ENCODE results near the gene RASD1. TPM values are rescaled to one million over a fixed set of nuclear protein-coding genes. Genes with fewer than 3 reads are reported as not detected.

Gene RASD1
- total RNA-seq, 2 experiments from 2014 or later: 0.18 to 0.21 TPM

DNA sequence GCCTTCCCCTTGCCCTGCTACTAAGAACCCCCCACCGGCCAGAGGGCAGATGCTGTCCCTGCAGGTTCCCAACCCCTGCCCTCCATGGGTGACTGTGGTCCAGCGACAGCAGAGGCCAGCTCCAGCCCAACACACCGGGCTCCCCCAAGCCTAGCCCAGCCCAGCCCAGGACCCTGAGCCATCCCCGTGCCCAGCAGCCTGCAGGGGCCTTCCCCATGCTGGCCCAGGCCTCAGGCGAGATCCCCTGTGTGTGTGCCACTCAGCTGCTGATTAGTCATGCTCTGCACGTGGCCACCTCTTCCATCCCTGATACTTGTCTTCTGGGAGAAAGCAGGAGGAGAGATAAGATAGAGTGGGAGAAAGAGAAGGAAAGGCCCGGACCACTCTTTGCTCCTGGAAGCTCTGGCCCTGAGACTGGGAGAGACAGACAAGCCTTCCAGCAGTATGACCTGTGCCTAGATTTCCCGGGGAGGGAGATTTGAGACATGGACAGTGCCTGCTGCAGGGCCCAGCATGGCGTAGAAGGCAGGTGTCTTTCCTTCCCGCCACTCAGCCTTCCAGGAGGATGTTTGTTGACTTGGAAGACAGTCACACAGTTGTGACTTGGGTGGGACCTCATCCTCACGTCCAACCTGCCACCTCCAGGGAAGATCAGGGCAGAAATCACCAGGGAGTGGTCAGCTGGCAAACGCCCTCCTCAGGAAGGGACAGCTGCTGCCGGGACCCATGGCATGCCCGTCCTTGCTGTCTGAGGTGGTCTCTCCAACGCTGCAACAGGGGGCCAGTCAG, 41.3 kb upstream of the RASD1 start:
- no peak overlapping the region for H3K4me3 Mint-ChIP-seq
- intact Hi-C loops (cut with DNase I, micrococcal nuclease): no loop called here
- CTCF ChIA-PET: no interaction called here
- H3K4me1 Mint-ChIP-seq: no peaks in the 10 kb centered on the region
- POLR2A ChIA-PET: interaction anchor here (0.6 kb wide), 1 partner anchor 511 kb away, joined by 3 read pairs; no protein-coding TSS in a partner anchor
- H3K27ac Mint-ChIP-seq: no peak overlapping the region
- no peaks in the 10 kb centered on the region for H3K9me3 Mint-ChIP-seq (ENCODE audit: low read depth)
- H3K36me3 Mint-ChIP-seq (ENCODE audit: low read depth): no peaks in the 10 kb centered on the region
- H3K27me3 Mint-ChIP-seq: no peaks in the 10 kb centered on the region
- ATAC-seq (no peak), DNase-seq (no peak)

DNA sequence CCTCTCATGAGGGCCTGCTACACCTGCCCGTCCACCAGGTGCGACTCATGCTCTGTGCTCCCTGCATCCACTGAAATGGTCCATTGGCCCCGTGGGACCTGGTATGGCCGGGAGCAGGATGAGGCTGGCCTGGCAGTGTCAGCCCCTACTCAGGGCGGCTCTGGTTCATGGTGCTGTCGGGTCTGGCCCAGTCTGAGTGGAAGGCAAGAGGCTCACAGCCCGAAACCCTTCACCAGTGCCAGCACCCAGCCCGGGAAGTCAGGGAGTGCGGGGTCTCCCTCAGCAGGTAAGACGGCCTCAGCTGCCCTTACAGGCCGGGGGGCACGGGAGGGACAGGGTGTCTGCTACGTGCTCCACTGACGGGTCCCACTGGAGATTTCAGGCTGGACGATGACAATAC, 40.5 kb upstream of the RASD1 start:
- Mint-ChIP-seq H3K36me3 (ENCODE audit: low read depth) (no peaks in the 10 kb centered on the region), H3K4me1 (no peaks in the 10 kb centered on the region), H3K27ac (no peak overlapping the region), H3K9me3 (ENCODE audit: low read depth) (no peaks in the 10 kb centered on the region), H3K27me3 (no peaks in the 10 kb centered on the region), H3K4me3 (no peak overlapping the region)
- intact Hi-C loops (cut with DNase I, micrococcal nuclease): no loop called here
- ChIA-PET POLR2A (no interaction called here), CTCF (no interaction called here)
- no peak for ATAC-seq
- DNase-seq: no peak

DNA sequence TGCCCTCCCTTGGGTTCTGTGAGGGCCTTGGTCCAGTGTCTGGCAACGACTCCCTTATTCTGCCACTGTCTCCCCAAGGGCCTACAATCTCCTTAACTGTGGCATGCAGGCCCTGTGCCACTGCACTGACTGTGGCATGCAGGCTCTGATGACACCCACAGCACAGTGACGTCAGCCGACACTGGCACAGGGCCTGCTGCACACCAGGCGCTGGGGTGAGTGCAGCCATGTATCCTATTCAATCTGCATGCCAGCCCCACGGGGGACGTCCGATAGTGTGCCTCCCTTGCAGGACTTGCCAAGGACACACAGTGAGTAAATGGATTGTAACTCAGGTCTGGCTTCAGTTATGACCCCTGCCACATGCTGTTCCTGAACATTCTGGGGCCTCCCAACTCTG, 39.8 kb upstream of the RASD1 start:
- intact Hi-C loops (cut with DNase I, micrococcal nuclease): no loop called here
- DNase-seq (no peak), ATAC-seq (no peak)
- no peak overlapping the region for H3K27ac Mint-ChIP-seq
- POLR2A ChIA-PET: no interaction called here
- H3K4me3 Mint-ChIP-seq: no peak overlapping the region
- no peaks in the 10 kb centered on the region for H3K4me1 Mint-ChIP-seq
- no peaks in the 10 kb centered on the region for H3K36me3 Mint-ChIP-seq (ENCODE audit: low read depth)
- no peaks in the 10 kb centered on the region for H3K27me3 Mint-ChIP-seq
- CTCF ChIA-PET: interaction anchor here (0.7 kb wide), 1 partner anchor 39 kb away, joined by 3 read pairs; no protein-coding TSS in a partner anchor
- no peaks in the 10 kb centered on the region for H3K9me3 Mint-ChIP-seq (ENCODE audit: low read depth)

DNA sequence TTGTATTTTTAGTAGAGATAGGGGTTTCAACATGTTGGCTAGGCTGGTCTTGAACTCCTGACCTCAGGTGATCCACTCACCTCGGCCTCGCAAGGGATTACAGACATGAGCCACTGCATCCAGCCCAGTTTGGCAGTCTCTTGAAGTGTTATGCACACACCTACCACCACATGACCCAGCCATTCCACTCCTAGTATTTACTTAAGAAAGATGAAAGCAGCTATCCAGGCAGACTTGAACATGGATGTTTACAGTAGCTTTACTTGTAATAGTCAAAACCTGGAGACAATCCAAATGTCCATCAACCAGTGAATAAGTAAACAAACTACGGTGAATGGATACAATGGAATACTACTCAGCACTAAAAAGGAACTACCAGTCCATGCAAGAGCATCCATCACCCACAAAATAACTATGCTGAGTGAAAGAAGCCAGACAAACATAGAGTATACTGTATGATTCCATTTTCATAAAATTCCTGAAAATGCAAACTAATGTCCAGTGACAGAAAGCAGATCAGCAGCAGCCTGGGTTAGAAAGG, 37.8 kb upstream of the RASD1 start:
- Mint-ChIP-seq H3K9me3 (ENCODE audit: low read depth) (no peaks in the 10 kb centered on the region), H3K27ac (no peak overlapping the region), H3K4me3 (no peak overlapping the region), H3K4me1 (no peaks in the 10 kb centered on the region), H3K27me3 (no peaks in the 10 kb centered on the region), H3K36me3 (ENCODE audit: low read depth) (no peaks in the 10 kb centered on the region)
- CTCF ChIA-PET: no interaction called here
- DNase-seq (no peak), ATAC-seq (no peak)
- POLR2A ChIA-PET: no interaction called here
- intact Hi-C loops (cut with DNase I, micrococcal nuclease): no loop called here

DNA sequence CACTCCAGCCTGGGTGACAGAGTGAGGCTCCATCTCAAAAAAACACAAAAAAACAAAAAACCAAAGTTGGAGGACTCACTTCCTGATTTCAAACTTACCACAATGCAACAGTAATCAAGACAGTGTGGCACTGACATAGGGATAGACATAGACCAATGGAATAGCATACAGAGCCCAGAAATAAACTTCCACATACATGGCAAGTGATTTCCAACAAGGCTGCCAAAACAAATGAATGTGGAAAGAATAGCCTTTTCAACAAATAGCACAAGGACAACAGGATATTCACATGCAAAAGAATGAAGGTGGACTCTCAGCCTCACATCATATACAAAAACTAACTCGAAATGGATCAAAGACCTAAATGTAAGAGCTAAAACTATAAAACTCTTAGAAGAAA, 36.8 kb upstream of the RASD1 start:
- no peak for ATAC-seq
- POLR2A ChIA-PET: no interaction called here
- Mint-ChIP-seq H3K27ac (no peak overlapping the region), H3K9me3 (ENCODE audit: low read depth) (no peaks in the 10 kb centered on the region), H3K27me3 (no peaks in the 10 kb centered on the region), H3K4me3 (no peak overlapping the region), H3K36me3 (ENCODE audit: low read depth) (no peaks in the 10 kb centered on the region), H3K4me1 (no peaks in the 10 kb centered on the region)
- intact Hi-C loops (cut with DNase I, micrococcal nuclease): no loop called here
- CTCF ChIA-PET: no interaction called here
- DNase-seq: no peak

DNA sequence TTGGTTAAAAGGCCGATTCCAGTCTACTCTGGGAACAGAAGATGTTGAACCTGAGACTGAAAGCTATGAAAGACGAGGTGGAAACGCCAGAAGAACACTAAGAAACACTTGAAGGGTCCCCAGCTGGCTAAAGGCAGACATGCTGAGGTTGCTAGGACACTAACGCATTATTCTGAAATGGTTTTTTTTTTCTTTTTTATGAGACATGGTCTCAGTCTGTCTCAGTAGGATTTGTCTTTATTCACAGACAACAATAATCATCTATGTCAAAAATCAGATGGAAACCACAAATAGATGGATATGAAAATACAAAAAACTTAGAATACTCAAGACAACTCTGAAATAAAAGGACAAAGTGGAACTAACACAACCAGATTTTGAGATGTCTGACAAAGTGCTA, 35.0 kb upstream of the RASD1 start:
- POLR2A ChIA-PET: no interaction called here
- no peak for ATAC-seq

DNA sequence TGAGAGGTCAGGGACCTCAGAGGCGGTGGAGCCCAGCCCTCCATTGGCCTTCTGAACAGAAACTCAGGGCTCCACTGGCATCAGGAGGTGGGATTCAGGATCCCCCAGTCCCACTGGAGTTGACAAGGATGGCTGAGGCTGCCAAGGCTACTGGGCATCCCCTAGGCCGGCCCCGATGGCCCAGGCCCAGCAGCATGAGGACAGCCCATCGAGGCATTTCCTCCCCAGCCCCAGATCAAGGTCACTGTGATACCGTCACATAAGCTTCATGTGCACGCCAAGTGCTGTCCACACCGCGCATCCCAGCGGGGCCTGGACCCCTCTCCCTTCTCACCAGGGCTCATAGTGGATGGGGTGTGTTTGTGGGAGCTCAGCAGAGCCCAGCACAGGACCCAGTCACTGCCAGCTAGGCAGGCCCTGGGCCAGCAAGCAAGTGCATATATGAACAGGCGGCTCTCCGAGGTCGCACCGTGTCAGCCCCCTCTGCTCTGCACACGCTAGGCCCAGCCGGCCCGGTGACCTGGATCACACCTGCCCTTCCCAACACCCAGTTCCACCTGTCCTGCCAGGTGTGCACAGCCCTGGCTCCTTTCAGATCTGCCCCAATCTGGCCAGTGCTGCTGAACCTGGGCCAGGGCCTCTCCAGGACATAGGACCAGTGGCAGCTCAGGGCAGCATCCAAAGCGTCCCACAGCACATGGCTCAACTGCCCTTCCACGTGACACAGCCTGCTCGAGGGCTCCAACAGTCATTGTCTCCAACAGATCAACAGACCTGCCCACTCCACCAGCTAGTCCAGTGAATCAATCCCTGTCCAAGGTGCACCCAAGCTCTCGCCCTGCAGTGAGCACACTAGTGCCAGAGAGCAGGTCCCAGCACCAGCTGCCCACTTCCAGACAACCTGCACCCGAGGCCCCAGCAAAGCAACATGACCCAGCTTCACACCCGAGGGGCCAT, 32.8 kb upstream of the RASD1 start:
- H3K4me1 Mint-ChIP-seq: no peaks in the 10 kb centered on the region
- no peaks in the 10 kb centered on the region for H3K27me3 Mint-ChIP-seq
- intact Hi-C loops (cut with DNase I, micrococcal nuclease): no loop called here
- H3K4me3 Mint-ChIP-seq: no peak overlapping the region
- ATAC-seq (no peak), DNase-seq (no peak)
- CTCF ChIA-PET: no interaction called here
- no peak overlapping the region for H3K27ac Mint-ChIP-seq
- no peaks in the 10 kb centered on the region for H3K36me3 Mint-ChIP-seq (ENCODE audit: low read depth)
- H3K9me3 Mint-ChIP-seq (ENCODE audit: low read depth): no peaks in the 10 kb centered on the region
- POLR2A ChIA-PET: no interaction called here

More for the DNA sequence above, 35.0 kb upstream of the RASD1 start:
- intact Hi-C loops (cut with DNase I, micrococcal nuclease): no loop called here
- no peaks in the 10 kb centered on the region for H3K4me1 Mint-ChIP-seq
- CTCF ChIA-PET: interaction anchor here (0.7 to 1.2 kb wide), 2 partner anchors 27 to 98 kb away, joined by 3 to 6 read pairs; no protein-coding TSS in a partner anchor
- DNase-seq: no peak
- no peaks in the 10 kb centered on the region for H3K9me3 Mint-ChIP-seq (ENCODE audit: low read depth)
- H3K4me3 Mint-ChIP-seq: no peak overlapping the region
- no peak overlapping the region for H3K27ac Mint-ChIP-seq
- H3K36me3 Mint-ChIP-seq (ENCODE audit: low read depth): no peaks in the 10 kb centered on the region
- no peaks in the 10 kb centered on the region for H3K27me3 Mint-ChIP-seq

DNA sequence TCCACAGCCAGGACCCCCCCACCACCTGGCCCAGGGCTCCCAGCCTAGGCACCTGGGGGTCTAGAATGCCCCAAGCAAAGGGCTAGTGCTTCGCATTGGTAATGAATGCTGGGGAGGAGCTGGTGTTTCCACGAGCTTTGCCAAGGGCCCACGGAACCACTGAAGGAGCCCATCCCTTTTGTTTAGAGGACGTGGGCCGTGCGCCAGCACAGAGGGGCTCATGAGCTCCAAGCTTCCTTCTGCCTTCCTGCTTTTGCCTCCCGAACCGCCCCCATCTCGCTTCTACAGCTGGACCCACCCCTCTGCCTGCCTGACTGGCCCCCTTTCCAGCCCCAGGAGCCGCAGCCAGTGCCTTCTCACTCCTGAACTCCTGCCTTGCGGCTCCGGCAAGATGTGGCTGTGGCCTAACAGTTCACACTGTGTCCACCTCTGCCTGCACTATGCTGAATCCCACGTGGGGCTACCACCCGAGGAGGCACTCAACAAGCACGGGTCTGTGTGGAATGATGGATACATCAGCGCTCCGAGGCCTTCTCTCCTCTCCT, 31.8 kb upstream of the RASD1 start:
- H3K27ac Mint-ChIP-seq: no peak overlapping the region
- POLR2A ChIA-PET: no interaction called here

DNA sequence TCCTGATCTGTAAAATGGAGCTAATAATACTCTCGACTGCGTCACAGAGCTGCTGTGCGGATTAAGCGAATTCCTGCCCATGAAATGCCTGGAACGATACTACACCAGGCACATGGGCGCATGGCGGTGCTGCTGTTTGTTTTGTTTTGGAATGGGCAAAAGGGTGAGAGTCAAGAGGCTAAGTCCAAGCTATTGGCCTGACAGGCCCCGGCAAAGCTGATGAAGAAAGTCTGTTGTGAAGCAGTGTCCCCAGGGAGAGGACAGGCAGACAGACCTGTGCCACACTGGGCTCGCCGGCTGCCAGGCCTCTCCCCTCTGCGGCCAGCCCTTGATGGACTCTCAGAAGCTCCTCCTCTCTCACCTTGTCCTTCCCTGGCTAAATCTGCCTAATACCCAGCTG, 31.3 kb upstream of the RASD1 start:
- Mint-ChIP-seq H3K9me3 (ENCODE audit: low read depth) (no peaks in the 10 kb centered on the region), H3K36me3 (ENCODE audit: low read depth) (no peaks in the 10 kb centered on the region), H3K4me3 (no peak overlapping the region), H3K27ac (no peak overlapping the region), H3K4me1 (no peaks in the 10 kb centered on the region), H3K27me3 (no peaks in the 10 kb centered on the region)
- DNase-seq: no peak
- POLR2A ChIA-PET: no interaction called here
- no peak for ATAC-seq
- intact Hi-C loops (cut with DNase I, micrococcal nuclease): no loop called here
- CTCF ChIA-PET: interaction anchor here (1.1 kb wide), 1 partner anchor 31 kb away, joined by 3 read pairs; no protein-coding TSS in a partner anchor

More for the DNA sequence above, 31.8 kb upstream of the RASD1 start:
- H3K27me3 Mint-ChIP-seq: no peaks in the 10 kb centered on the region
- H3K36me3 Mint-ChIP-seq (ENCODE audit: low read depth): no peaks in the 10 kb centered on the region
- no peak for DNase-seq
- no peaks in the 10 kb centered on the region for H3K9me3 Mint-ChIP-seq (ENCODE audit: low read depth)
- CTCF ChIA-PET: interaction anchor here (1.1 kb wide), 1 partner anchor 31 kb away, joined by 3 read pairs; no protein-coding TSS in a partner anchor
- no peak overlapping the region for H3K4me3 Mint-ChIP-seq
- H3K4me1 Mint-ChIP-seq: no peaks in the 10 kb centered on the region
- ATAC-seq: no peak
- intact Hi-C loops (cut with DNase I, micrococcal nuclease): no loop called here

DNA sequence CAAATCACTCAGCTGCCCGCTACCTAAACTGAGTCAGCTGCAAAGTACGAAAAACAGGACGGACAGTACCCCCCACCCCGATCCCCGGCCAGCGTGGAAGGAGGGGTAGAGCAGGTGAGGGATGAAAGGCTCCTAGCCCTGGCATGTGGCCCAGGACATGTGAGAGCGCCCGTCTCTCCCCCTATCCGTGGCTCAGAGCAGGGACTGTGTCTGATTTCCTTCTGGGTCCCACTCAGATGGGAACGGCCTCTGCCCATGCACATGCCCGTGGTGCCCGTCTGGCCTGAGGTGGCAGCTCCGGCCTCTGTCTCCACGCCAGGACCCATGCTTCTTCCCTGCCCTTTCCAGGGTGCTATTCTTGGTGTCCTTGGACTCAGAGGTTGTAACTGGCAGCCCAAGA, 30.2 kb upstream of the RASD1 start:
- ChIA-PET CTCF (interaction anchor here (1.5 kb wide), 1 partner anchor 116 kb away, joined by 3 read pairs; no protein-coding TSS in a partner anchor), POLR2A (no interaction called here)
- Mint-ChIP-seq H3K36me3 (ENCODE audit: low read depth) (no peaks in the 10 kb centered on the region), H3K27ac (no peak overlapping the region), H3K4me1 (no peaks in the 10 kb centered on the region), H3K4me3 (no peak overlapping the region), H3K27me3 (no peaks in the 10 kb centered on the region), H3K9me3 (ENCODE audit: low read depth) (no peaks in the 10 kb centered on the region)
- intact Hi-C loops (cut with DNase I, micrococcal nuclease): no loop called here
- DNase-seq (no peak), ATAC-seq (no peak)

DNA sequence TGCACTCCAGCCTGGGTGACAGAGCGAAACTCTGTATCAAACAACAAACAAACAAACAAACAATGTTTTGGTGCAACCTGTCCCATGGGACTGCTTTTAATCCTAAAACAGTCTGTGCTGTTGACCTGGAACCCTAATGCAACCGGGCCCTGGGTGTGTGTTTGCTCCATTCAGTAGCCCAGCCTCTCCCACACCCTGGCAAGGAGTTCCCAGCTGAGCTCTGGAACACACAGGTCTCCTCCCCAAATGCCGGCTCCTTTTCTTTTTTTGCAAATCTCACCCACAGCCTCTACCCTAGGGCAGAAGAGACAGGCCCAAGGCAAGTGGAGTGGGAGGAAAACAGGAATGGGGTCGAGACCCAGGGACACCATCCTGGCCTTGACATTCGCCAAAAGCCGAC, 29.8 kb upstream of the RASD1 start:
- intact Hi-C loops (cut with DNase I, micrococcal nuclease): no loop called here
- Mint-ChIP-seq H3K27me3 (no peaks in the 10 kb centered on the region), H3K9me3 (ENCODE audit: low read depth) (no peaks in the 10 kb centered on the region), H3K36me3 (ENCODE audit: low read depth) (no peaks in the 10 kb centered on the region), H3K4me3 (no peak overlapping the region), H3K27ac (no peak overlapping the region), H3K4me1 (no peaks in the 10 kb centered on the region)
- ATAC-seq: no peak
- DNase-seq: no peak
- ChIA-PET CTCF (interaction anchor here (1.5 kb wide), 1 partner anchor 116 kb away, joined by 3 read pairs; no protein-coding TSS in a partner anchor), POLR2A (no interaction called here)
